Esophagus squamous epithelium (tissue), 4 donors: ENCODE data around the gene SCNN1B.

ENCODE experiments used
- POLR2A ChIP-seq, 4 donors: fragments of 450-650 bp; IDR thresholded peaks; one replicate each; pipeline ENCODE4 v1.6.1; 2017; ENCODE audit warnings: antibody characterized with exemption in 4 of 4, mild to moderate bottlenecking in 4 of 4, moderate library complexity in 3 of 4
- TF ChIP-seq, protein P1 (sequence below), 6 experiments: fragments of 450-650 bp in 4 of 6; fragments of 200-600 bp in 2 of 6; sonication (generic) in 2 of 6; IDR thresholded peaks; one replicate each; pipeline ENCODE4 v1.5.1; 2016 to 2019; ENCODE audit warnings: antibody characterized with exemption in 6 of 6, mild to moderate bottlenecking in 4 of 6, moderate library complexity in 4 of 6

DNA sequence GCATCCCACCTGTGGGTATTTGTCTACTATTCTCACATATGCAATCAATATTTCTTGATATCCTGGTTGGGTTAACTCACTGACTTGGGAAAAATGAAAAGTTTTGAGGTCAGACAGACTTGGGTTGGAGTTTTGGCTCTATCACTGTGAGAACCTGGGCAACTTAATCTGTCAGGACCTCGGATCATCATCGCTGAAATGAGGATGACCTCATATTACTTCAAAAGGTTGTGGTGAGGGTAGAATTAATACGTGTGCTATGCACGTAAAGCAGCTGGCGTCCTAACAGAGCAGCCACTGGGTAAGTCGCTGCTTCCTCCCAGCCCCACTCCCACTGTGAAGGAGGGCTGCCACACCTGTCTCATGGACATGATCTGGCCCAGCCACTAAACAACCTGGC is 93.6 kb downstream of the SCNN1B start:
- TF ChIP-seq, protein P1, sequence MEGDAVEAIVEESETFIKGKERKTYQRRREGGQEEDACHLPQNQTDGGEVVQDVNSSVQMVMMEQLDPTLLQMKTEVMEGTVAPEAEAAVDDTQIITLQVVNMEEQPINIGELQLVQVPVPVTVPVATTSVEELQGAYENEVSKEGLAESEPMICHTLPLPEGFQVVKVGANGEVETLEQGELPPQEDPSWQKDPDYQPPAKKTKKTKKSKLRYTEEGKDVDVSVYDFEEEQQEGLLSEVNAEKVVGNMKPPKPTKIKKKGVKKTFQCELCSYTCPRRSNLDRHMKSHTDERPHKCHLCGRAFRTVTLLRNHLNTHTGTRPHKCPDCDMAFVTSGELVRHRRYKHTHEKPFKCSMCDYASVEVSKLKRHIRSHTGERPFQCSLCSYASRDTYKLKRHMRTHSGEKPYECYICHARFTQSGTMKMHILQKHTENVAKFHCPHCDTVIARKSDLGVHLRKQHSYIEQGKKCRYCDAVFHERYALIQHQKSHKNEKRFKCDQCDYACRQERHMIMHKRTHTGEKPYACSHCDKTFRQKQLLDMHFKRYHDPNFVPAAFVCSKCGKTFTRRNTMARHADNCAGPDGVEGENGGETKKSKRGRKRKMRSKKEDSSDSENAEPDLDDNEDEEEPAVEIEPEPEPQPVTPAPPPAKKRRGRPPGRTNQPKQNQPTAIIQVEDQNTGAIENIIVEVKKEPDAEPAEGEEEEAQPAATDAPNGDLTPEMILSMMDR (IDR thresholded peaks at IDR 0.05): no peak
- TF ChIP-seq POLR2A (IDR thresholded peaks at IDR 0.05): no peak
